Epithelial cell of esophagus (primary cell): ENCODE measurements around the gene GALM.
A peak's percentile ranks its signal among the peaks of the same experiment; 100 is the strongest.

Source experiments
- DNase-seq: peaks from one replicate; pipeline ENCODE4 v3.0.0; 2010; ENCODE audit warnings: low read depth
- H3K4me3 ChIP-seq: 2 replicates; pipeline ENCODE4 v1.5.1; 2011; ENCODE audit warnings: mild to moderate bottlenecking, low read length, control low read depth
- TF ChIP-seq, protein P1 (sequence below): IDR thresholded peaks from 2 replicates; pipeline ENCODE4 v1.5.1; 2011; ENCODE audit warnings: low read depth, mild to moderate bottlenecking, low read length, control low read depth, inconsistent platforms; ENCODE audit not compliant: insufficient read depth; ENCODE audit errors: missing control alignments

The GALM gene

DNA sequence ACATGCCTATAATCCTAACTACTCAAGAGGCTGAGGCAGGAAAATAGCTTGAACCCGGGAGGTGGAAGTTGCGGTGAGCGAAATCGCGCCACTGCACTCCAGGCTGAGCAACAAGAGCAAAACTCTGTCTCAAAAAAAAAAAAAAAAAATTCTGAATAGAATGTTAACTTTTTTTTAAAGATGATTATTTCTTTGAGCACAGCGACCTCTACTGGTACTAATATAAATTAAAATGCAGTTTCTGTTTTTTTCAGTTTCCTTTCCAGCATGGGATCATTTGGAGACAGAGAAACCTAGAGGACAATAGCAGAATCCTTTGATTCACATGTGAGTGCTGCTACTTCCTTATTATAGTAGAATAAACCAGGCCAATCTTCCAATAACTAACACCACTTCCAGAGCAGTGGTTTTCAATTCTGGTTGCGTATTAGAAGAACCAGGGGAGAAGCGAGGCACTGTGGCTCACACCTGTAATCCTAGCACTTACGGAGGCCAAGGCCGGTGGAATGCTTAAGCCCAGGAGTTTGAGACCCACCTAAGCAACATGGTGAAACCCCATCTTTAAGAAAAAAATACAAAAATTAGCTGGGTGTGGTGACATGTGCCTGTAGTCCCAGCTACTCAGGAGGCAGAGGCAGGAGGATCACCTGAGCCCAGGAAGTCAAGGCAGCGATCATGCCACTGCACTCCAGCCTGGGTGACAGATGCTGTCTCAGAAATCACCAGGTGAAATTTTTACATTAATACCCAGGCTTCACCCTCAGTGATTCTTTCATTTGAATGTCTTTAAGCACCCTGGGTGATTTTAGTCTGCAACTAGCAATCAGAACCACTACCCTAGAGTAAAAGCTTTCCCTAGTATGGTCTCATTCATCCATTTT is 75.2 kb downstream of the GALM start:
- peak; percentile 27 for DNase-seq
- H3K4me3 ChIP-seq, result no peak overlapping the region
- TF ChIP-seq, protein P1, sequence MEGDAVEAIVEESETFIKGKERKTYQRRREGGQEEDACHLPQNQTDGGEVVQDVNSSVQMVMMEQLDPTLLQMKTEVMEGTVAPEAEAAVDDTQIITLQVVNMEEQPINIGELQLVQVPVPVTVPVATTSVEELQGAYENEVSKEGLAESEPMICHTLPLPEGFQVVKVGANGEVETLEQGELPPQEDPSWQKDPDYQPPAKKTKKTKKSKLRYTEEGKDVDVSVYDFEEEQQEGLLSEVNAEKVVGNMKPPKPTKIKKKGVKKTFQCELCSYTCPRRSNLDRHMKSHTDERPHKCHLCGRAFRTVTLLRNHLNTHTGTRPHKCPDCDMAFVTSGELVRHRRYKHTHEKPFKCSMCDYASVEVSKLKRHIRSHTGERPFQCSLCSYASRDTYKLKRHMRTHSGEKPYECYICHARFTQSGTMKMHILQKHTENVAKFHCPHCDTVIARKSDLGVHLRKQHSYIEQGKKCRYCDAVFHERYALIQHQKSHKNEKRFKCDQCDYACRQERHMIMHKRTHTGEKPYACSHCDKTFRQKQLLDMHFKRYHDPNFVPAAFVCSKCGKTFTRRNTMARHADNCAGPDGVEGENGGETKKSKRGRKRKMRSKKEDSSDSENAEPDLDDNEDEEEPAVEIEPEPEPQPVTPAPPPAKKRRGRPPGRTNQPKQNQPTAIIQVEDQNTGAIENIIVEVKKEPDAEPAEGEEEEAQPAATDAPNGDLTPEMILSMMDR, result peak; percentile 36

DNA sequence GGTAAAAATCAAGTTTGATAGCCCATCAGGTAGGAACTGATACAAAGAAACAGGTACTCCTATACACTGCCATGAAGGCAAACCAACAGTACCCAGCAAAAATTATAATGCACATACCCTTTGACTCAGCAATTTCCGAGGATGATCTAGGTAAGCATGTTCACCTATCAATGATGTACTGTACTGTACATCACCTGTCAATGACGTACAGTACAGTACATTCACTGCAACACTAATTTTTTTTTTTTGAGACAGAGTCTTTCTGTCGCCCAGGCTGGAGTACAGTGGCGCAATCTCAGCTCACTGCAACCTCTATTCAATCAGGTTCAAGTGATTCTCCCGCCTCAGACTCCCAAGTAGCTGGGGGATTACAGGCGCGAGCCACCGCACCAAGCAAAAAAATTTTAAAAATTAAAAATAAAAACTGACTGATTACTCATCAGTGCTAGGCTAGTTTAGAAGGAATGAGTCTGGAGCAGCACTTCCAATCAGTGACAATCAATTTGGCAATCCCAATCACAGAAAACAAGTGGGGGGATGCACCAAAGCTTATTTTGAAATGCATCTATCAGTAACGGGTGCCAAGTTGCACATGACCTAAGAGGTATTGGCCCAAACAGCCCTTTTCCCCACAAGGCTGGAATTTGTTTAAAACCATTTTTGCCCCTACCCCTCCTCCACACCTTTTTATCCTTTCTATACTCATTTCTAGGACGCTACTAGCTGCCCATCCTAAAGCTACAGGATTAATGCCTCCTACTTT is 77.1 kb downstream of the GALM start:
- no peak for DNase-seq
- H3K4me3 ChIP-seq, result no peak overlapping the region
- TF ChIP-seq, protein P1, result no peak

DNA sequence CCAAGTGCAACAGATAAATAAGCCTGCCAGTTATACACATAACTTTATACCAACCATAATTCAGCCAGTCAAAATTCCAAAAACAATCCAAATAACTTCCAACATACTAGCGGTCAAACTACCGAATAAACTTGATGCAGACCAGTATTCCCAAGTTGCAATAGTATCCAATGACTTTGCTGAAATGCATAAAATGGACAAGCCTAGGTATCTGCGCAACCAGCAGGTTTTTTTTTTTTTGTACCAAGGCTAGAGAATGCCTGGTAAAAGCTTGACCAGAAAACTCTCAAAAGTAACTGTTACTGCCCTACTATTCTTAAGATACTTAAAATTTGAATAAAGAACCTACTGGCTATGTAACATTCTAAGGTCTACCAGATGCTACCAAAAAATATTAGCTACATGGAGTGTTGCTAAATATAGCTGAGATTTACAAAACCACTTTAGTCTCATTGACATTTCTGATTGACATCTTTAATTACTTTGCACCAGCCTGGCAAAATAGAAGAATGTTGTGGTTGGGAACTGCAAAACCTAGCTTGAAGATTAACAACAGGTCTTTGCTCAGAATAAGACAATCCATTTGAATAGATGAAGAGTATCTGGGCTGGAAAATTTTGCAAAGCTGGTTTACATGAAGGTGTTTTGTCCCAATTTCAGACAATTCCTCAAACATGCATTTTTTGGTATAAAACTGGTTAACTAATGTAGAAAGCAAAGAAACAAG is 77.9 kb downstream of the GALM start:
- TF ChIP-seq, protein P1, result no peak
- H3K4me3 ChIP-seq, result no peak overlapping the region
- no peak for DNase-seq

DNA sequence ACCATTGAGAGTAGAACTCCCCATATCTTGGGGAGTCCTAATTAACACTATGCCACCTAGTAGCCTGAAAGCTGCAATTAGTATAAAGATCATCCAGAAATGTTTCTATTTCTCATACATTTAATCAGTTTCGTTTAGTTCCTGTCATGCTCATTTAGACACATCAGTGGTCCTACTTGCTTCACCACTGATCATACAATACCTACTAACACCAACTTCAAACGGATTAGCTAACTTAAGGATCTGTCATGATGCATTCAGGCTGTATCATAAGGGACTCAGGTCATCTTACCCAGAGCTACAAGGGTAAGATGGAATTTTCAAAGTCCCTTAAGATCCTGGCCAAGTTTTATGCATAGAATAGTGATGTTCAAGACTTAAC is 78.5 kb downstream of the GALM start:
- no peak for DNase-seq
- no peak overlapping the region for H3K4me3 ChIP-seq
- TF ChIP-seq, protein P1, result no peak

DNA sequence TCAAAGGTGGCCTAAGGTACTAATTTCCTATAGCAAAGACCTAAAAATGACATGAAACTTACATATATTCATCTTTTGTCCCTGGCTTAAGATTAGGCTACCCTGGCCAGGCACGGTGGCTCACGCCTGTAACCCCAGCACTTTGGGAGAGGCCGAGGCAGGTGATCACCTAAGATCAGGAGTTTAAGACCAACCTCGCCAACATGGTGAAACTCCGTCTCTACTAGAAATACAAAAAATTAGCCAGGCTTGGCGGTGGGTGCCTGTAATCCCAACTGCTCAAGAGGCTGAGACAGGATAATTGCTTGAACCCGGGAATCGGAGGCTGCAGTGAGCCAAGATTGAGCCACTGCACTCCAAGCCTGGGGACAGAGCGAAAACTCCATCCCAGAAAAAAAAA is 79.4 kb downstream of the GALM start:
- TF ChIP-seq, protein P1, result no peak
- DNase-seq, result no peak
- H3K4me3 ChIP-seq, result no peak overlapping the region

DNA sequence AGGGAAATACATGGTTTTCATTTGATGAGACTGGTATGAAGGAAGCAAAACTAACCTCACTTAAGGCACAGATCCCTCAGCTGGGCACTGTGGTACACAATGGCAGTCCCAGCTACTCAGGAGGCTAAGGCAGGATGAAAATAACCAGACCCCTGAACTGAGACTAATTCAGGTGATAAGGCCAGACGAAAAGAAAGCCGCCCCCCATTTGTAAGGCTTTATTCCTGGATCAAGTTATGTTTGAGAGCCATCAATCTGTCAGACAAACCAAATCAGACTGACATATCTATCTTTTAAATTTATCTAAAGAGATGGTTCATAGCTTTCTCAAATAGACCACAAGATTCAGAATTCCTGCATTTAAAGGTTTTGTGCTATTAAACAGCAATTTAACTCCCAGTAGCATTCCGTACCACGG is 81.1 kb downstream of the GALM start:
- DNase-seq, result no peak
- H3K4me3 ChIP-seq, result no peak overlapping the region
- TF ChIP-seq, protein P1, result no peak
